SU-DHL-6 (cell line): ENCODE data around the gene C2CD3.
"Not testable (repeated sequence)": the region's sequence is repeated elsewhere in the genome, so short reads cannot be mapped to it uniquely, and the experiment has no call there.

Experiments
- H2AFZ ChIP-seq: fragments of 200-600 bp; sonication (generic); 2 replicates; pipeline ENCODE4 v1.6.1; 2014; ENCODE audit warnings: low read depth, mild to moderate bottlenecking, moderate library complexity, mixed read lengths, antibody characterized with exemption, low read length; ENCODE audit not compliant: severe bottlenecking
- H3F3A ChIP-seq: fragments of 200-600 bp; shearing (Covaris generic); 2 replicates; pipeline ENCODE4 v1.6.0; 2016; ENCODE audit warnings: antibody characterized with exemption, mild to moderate bottlenecking; ENCODE audit not compliant: insufficient read depth
- H3K27ac ChIP-seq: fragments of 200-600 bp; sonication (generic); 2 replicates; pipeline ENCODE4 v1.5.1; 2016; ENCODE audit warnings: low read depth, mild to moderate bottlenecking, low read length, moderate library complexity, mixed read lengths
- H3K27me3 ChIP-seq: fragments of 200-600 bp; sonication (generic), shearing (Covaris generic); 2 replicates; pipeline ENCODE4 v1.6.0; 2014; ENCODE audit warnings: mild to moderate bottlenecking, low read length
- H3K36me3 ChIP-seq: fragments of 200-600 bp; sonication (generic); 2 replicates; pipeline ENCODE4 v1.6.1; 2014; ENCODE audit warnings: mild to moderate bottlenecking, low read length, mixed read lengths
- H3K4me2 ChIP-seq: fragments of 300-600, 200-600 bp; shearing (Covaris generic), sonication (generic); 2 replicates; pipeline ENCODE4 v1.6.0; 2014; ENCODE audit warnings: low read length, low read depth, mild to moderate bottlenecking; ENCODE audit not compliant: poor library complexity, severe bottlenecking
- H3K4me3 ChIP-seq: fragments of 200-600 bp; sonication (generic); 2 replicates; pipeline ENCODE4 v1.5.1; 2014; ENCODE audit warnings: antibody characterized with exemption, low read length, mild to moderate bottlenecking, mixed read lengths; ENCODE audit not compliant: insufficient read depth, poor library complexity, severe bottlenecking
- H3K79me2 ChIP-seq: fragments of 200-600 bp; sonication (generic); 2 replicates; pipeline ENCODE4 v1.6.1; 2014; ENCODE audit warnings: mild to moderate bottlenecking, low read length, moderate library complexity; ENCODE audit not compliant: insufficient read depth
- H3K9ac ChIP-seq: fragments of 200-600 bp; sonication (generic); 2 replicates; pipeline ENCODE4 v1.7.0; 2014; ENCODE audit warnings: mild to moderate bottlenecking, low read length
- H3K9me2 ChIP-seq: fragments of 200-600 bp; sonication (generic); replicated peaks from 2 replicates; pipeline ENCODE4 v1.6.1; 2014; ENCODE audit warnings: low read length; ENCODE audit not compliant: insufficient read depth
- H3K9me3 ChIP-seq: fragments of 200-600 bp; sonication (generic); 2 replicates; pipeline ENCODE4 v1.6.1; 2014; ENCODE audit warnings: low read length, mixed read lengths; ENCODE audit not compliant: insufficient read depth
- H4K20me1 ChIP-seq: fragments of 200-600 bp; sonication (generic); 2 replicates; pipeline ENCODE4 v1.6.1; 2014; ENCODE audit warnings: low read depth, mild to moderate bottlenecking, antibody characterized with exemption, low read length, moderate library complexity, mixed read lengths
- EZH2phosphoT487 ChIP-seq: fragments of 200-600 bp; sonication (generic), shearing (Covaris generic); conservative IDR thresholded peaks from 2 replicates; pipeline ENCODE4 v1.6.1; 2018; ENCODE audit warnings: mild to moderate bottlenecking, antibody characterized with exemption, low read length, moderate library complexity, mixed read lengths
- TF ChIP-seq, protein P1 (sequence below): fragments of 200-600 bp; sonication (generic); IDR thresholded peaks from one replicate; pipeline ENCODE4 v1.5.1; 2017; ENCODE audit warnings: antibody characterized with exemption, mild to moderate bottlenecking, low read length, moderate library complexity; ENCODE audit not compliant: insufficient read depth, poor library complexity, severe bottlenecking

C2CD3 gene

DNA sequence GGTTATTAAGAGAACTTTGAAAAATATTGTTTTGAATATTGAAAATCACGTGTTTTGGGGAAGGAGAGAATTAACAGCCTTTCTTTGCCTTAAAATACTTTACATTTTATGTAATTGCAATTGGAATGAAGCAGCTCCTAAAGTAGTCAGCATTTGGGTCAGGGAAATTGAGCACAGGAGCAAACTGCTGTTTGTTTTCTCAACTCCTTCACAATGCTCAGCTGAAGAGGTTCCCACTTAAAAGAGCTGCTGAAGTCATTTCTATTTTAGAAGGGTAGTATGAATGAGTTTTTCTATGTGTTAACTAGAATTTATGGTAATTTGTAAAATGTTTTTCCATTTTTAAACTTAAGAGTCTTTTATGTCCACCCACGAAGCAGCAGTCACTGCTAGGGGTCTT, 180.1 kb downstream of the C2CD3 start:
- H3K9ac ChIP-seq = no peak overlapping the region

DNA sequence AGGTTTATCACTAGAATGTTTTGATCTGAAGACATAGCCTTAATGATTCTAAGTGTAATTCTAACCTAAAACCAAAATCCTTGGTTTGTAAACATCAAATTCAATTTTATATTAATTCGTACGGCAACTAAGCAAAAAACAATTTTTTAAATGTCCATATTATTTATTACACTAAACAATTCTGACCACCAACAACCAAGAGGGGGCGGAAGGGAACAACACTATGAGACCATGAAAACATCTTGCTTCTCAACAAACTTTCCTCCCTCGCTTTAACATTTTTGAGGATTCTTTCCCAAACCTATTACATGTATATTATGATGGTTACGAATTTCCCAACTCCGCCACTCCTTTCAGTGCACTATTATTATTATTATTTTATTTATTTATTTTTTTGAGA, 181.6 kb downstream of the C2CD3 start:
- Histone ChIP-seq H3K4me2 (no peak overlapping the region), H4K20me1 (no peaks in the 10 kb centered on the region), H3K9me2 (no peaks in the 10 kb centered on the region), H3K36me3 (no peaks in the 10 kb centered on the region), H3K4me3 (no peak overlapping the region), H3K9ac (no peak overlapping the region), H2AFZ (no peak overlapping the region), H3K79me2 (no peaks in the 10 kb centered on the region), H3F3A (0 out of 2 replicates have a peak, but pooled peaks cover 3% of the 10 kb centered on the region), H3K27ac (no peak overlapping the region), H3K27me3 (no peaks in the 10 kb centered on the region), H3K9me3 (no peaks in the 10 kb centered on the region)
- TF ChIP-seq, protein P1, sequence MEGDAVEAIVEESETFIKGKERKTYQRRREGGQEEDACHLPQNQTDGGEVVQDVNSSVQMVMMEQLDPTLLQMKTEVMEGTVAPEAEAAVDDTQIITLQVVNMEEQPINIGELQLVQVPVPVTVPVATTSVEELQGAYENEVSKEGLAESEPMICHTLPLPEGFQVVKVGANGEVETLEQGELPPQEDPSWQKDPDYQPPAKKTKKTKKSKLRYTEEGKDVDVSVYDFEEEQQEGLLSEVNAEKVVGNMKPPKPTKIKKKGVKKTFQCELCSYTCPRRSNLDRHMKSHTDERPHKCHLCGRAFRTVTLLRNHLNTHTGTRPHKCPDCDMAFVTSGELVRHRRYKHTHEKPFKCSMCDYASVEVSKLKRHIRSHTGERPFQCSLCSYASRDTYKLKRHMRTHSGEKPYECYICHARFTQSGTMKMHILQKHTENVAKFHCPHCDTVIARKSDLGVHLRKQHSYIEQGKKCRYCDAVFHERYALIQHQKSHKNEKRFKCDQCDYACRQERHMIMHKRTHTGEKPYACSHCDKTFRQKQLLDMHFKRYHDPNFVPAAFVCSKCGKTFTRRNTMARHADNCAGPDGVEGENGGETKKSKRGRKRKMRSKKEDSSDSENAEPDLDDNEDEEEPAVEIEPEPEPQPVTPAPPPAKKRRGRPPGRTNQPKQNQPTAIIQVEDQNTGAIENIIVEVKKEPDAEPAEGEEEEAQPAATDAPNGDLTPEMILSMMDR = no peak
- no peak for TF ChIP-seq EZH2phosphoT487

More for the DNA sequence above, 180.1 kb downstream of the C2CD3 start:
- Histone ChIP-seq H3K9me3 (no peaks in the 10 kb centered on the region), H3K4me3 (no peak overlapping the region), H3K27ac (no peak overlapping the region), H3K36me3 (no peaks in the 10 kb centered on the region), H3F3A (0 out of 2 replicates have a peak, but pooled peaks cover 3% of the 10 kb centered on the region), H3K79me2 (no peaks in the 10 kb centered on the region), H3K4me2 (no peak overlapping the region), H3K9me2 (no peaks in the 10 kb centered on the region), H2AFZ (no peak overlapping the region), H4K20me1 (no peaks in the 10 kb centered on the region), H3K27me3 (no peaks in the 10 kb centered on the region)
- no peak for TF ChIP-seq EZH2phosphoT487
- TF ChIP-seq, protein P1 = no peak

DNA sequence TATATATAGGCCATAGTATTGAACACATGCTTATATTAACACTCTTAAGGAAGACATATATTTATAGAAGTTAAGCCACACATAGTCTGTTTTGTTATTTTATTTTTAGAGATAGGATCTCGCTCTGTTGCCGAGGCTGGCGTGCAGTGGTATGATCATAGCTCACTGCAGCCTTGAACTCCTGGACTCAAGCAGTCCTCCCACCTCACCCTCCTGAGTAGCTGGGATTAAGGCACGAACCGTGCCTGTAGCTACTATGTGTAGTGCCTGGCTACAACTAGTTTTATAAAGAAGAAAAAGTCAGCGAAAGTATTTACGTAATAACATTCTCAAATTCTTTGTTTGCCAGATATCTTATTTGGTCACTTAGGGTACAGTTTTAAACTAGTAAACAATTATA, 182.6 kb downstream of the C2CD3 start:
- Histone ChIP-seq H3F3A (0 out of 2 replicates have a peak, but pooled peaks cover 3% of the 10 kb centered on the region), H2AFZ (no peak overlapping the region), H3K27me3 (no peaks in the 10 kb centered on the region), H3K9me3 (no peaks in the 10 kb centered on the region), H3K4me3 (no peak overlapping the region), H3K36me3 (no peaks in the 10 kb centered on the region), H3K9ac (no peak overlapping the region), H4K20me1 (no peaks in the 10 kb centered on the region), H3K79me2 (no peaks in the 10 kb centered on the region), H3K27ac (no peak overlapping the region), H3K9me2 (no peaks in the 10 kb centered on the region), H3K4me2 (no peak overlapping the region)
- no peak for TF ChIP-seq EZH2phosphoT487
- TF ChIP-seq, protein P1 = no peak

DNA sequence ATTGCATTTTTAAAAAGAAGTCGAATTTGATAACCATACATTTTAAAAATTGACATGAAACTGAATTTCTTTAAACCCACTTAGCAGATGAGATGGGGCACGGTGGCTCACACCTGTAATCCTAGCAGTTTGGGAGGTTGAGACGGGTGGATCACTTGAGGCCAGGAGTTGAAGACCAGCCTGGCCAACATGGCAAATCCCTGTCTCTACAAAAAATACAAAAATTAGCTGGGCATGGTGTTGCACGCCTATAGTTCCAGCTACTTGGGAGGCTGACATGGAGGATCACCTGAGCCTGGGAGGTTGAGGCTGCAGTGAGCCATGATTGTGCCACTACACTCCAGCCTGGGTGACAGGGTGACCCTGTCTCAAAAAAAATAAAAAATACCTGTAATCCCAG, 185.1 kb downstream of the C2CD3 start:
- Histone ChIP-seq H3K79me2 (peaks cover 19% of the 10 kb centered on the region), H3F3A (peaks cover 11% of the 10 kb centered on the region)
- H3K36me3 ChIP-seq, H3K27ac ChIP-seq, H3K9me3 ChIP-seq, H3K9ac ChIP-seq, H3K4me2 ChIP-seq, H3K27me3 ChIP-seq, H3K4me3 ChIP-seq, H2AFZ ChIP-seq, H4K20me1 ChIP-seq, H3K9me2 ChIP-seq: not testable (repeated sequence)
